SK-N-SH treated with all-trans-retinoic acid at 6 μM for 48 hours (cell line): ENCODE data around the gene TXLNA.

Experiments
- BACH2 ChIP-seq: fragments of 250-450 bp; sonication (Bioruptor Pico); IDR thresholded peaks from 2 replicates; pipeline ENCODE4 v1.9.0; 2021; ENCODE audit warnings: mild to moderate bottlenecking, borderline replicate concordance
- ISL1 ChIP-seq: fragments of 250-450 bp; sonication (Bioruptor Pico); IDR thresholded peaks from 2 replicates; pipeline ENCODE4 v2.1.2; 2022; ENCODE audit warnings: mild to moderate bottlenecking, moderate library complexity
- OSR1 ChIP-seq: fragments of 250-450 bp; sonication (Bioruptor Pico); IDR thresholded peaks from 2 replicates; pipeline ENCODE4 v1.8.0; 2022; ENCODE audit warnings: moderate library complexity, mild to moderate bottlenecking, inconsistent platforms
- RARB ChIP-seq: fragments of 250-450 bp; sonication (Bioruptor Pico); IDR thresholded peaks from 2 replicates; pipeline ENCODE4 v1.8.0; 2021; ENCODE audit warnings: mild to moderate bottlenecking, moderate library complexity
- ZFP3 ChIP-seq: fragments of 250-450 bp; sonication (Bioruptor Pico); IDR thresholded peaks from 2 replicates; pipeline ENCODE4 v1.5.0; 2020; ENCODE audit warnings: mild to moderate bottlenecking, moderate library complexity
- TF ChIP-seq, protein P1 (sequence below): fragments of 250-450 bp; sonication (Bioruptor Pico); IDR thresholded peaks from 2 replicates; pipeline ENCODE4 v1.5.0; 2020; ENCODE audit warnings: mild to moderate bottlenecking, moderate library complexity
- TF ChIP-seq, protein P2 (sequence below): fragments of 250-450 bp; sonication (Bioruptor Pico); IDR thresholded peaks from 2 replicates; pipeline ENCODE4 v1.8.0; 2020; ENCODE audit warnings: mild to moderate bottlenecking, moderate library complexity, borderline replicate concordance

DNA sequence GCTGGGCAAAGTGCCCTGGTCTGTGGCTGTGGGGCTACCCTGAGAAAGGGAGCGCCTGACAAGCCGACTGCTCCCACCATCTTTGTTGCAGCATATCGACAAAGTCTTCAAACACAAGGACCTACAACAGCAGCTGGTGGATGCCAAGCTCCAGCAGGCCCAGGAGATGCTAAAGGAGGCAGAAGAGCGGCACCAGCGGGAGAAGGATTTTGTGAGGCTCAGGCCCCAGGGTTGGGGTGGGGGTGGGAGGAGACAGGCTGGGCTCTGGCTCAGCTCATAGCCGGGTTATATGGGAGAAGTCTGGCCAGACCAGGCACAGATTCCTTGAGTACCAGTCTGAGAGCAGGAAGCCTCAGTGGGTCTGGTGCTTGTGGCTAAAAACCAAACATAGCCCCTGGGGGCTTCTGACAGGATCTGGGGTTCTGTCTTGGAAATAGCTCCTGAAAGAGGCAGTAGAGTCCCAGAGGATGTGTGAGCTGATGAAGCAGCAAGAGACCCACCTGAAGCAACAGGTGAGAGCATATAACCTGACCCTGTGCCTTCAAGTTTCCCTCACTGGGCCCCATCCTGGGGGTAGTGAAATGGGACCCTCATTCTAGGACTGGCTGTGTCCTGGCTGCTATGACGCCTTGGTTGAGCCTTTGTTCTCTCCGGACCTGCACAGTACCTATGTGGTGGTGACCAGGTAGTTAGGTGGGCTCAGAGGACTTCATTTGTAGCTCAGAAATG is 12.9 kb downstream of the TXLNA start:
- no peak for TF ChIP-seq BACH2 (CRISPR knock-in tag)
- no peak for TF ChIP-seq OSR1 (CRISPR knock-in tag)
- TF ChIP-seq ZFP3 (CRISPR knock-in tag), result no peak
- TF ChIP-seq, protein P1, sequence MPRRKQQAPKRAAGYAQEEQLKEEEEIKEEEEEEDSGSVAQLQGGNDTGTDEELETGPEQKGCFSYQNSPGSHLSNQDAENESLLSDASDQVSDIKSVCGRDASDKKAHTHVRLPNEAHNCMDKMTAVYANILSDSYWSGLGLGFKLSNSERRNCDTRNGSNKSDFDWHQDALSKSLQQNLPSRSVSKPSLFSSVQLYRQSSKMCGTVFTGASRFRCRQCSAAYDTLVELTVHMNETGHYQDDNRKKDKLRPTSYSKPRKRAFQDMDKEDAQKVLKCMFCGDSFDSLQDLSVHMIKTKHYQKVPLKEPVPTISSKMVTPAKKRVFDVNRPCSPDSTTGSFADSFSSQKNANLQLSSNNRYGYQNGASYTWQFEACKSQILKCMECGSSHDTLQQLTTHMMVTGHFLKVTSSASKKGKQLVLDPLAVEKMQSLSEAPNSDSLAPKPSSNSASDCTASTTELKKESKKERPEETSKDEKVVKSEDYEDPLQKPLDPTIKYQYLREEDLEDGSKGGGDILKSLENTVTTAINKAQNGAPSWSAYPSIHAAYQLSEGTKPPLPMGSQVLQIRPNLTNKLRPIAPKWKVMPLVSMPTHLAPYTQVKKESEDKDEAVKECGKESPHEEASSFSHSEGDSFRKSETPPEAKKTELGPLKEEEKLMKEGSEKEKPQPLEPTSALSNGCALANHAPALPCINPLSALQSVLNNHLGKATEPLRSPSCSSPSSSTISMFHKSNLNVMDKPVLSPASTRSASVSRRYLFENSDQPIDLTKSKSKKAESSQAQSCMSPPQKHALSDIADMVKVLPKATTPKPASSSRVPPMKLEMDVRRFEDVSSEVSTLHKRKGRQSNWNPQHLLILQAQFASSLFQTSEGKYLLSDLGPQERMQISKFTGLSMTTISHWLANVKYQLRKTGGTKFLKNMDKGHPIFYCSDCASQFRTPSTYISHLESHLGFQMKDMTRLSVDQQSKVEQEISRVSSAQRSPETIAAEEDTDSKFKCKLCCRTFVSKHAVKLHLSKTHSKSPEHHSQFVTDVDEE (CRISPR knock-in tag), result no peak
- TF ChIP-seq, protein P2, sequence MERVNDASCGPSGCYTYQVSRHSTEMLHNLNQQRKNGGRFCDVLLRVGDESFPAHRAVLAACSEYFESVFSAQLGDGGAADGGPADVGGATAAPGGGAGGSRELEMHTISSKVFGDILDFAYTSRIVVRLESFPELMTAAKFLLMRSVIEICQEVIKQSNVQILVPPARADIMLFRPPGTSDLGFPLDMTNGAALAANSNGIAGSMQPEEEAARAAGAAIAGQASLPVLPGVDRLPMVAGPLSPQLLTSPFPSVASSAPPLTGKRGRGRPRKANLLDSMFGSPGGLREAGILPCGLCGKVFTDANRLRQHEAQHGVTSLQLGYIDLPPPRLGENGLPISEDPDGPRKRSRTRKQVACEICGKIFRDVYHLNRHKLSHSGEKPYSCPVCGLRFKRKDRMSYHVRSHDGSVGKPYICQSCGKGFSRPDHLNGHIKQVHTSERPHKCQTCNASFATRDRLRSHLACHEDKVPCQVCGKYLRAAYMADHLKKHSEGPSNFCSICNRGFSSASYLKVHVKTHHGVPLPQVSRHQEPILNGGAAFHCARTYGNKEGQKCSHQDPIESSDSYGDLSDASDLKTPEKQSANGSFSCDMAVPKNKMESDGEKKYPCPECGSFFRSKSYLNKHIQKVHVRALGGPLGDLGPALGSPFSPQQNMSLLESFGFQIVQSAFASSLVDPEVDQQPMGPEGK (CRISPR knock-in tag), result no peak
- TF ChIP-seq ISL1 (CRISPR knock-in tag), result no peak
- TF ChIP-seq RARB, result no peak
